Rectal smooth muscle tissue (tissue), 1 donor: Measurements from ENCODE around the gene PUS1.
"Not testable (repeated sequence)": the region's sequence is repeated elsewhere in the genome, so short reads cannot be mapped to it uniquely, and the experiment has no call there.

Experiments
- H3K27ac ChIP-seq: one replicate; pipeline ENCODE4 v1.7.0; 2013; ENCODE audit warnings: low read depth, low read length, inconsistent platforms
- H3K27me3 ChIP-seq: one replicate; pipeline ENCODE4 v1.7.0; 2013; ENCODE audit warnings: low read length; ENCODE audit not compliant: control insufficient read depth, insufficient read depth
- H3K36me3 ChIP-seq: one replicate; pipeline ENCODE4 v1.7.0; 2013; ENCODE audit warnings: low read length; ENCODE audit not compliant: control insufficient read depth, insufficient read depth
- H3K4me1 ChIP-seq: one replicate; pipeline ENCODE4 v1.7.0; 2013; ENCODE audit warnings: low read length; ENCODE audit not compliant: control insufficient read depth, insufficient read depth
- H3K4me3 ChIP-seq: one replicate; pipeline ENCODE4 v1.7.0; 2013; ENCODE audit warnings: low read length
- H3K9ac ChIP-seq: one replicate; pipeline ENCODE4 v1.7.0; 2013; ENCODE audit warnings: low read length

The PUS1 gene

DNA sequence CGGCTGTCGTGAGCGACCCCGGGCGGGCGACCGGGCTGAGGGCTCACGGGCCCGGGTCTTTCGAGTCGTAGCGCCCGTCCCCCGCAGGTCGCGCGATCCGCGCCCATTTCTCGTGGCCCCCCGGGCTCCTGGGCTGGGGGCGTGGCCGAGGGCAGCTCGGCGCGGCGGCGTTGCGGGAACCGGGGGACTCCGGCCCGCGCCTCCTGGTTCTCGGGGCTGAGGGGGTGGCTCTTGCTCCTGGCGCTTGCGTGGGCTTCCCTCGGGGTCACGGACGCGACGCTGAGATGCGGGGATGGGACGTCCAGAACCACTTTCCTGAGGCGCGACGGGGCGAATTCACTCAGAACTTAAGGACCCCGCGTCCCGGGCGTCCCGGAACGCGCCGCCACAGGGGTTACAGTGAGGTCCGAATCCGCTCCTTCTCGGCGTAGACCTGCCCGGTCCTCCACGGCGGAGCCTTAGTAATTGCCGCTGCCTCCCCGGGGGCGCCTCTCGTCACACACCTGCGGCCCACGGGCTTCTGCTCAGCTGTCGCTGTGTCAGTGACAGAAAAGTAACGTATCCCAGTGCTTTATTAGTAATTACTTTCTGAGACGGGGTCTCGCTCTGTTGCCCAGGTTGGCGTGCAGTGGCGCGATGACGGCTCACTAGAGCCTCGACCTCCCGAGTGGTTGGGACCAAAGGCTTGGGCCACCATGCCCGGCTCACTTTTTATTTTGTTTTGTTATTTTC is 21.3 kb downstream of the PUS1 start:
- Histone ChIP-seq H3K27ac (peak overlapping the region; percentile 79), H3K27me3 (no peaks in the 10 kb centered on the region), H3K4me3 (peak overlapping the region; percentile 93), H3K9ac (peak overlapping the region; percentile 83), H3K4me1 (no peaks in the 10 kb centered on the region), H3K36me3 (no peaks in the 10 kb centered on the region)

DNA sequence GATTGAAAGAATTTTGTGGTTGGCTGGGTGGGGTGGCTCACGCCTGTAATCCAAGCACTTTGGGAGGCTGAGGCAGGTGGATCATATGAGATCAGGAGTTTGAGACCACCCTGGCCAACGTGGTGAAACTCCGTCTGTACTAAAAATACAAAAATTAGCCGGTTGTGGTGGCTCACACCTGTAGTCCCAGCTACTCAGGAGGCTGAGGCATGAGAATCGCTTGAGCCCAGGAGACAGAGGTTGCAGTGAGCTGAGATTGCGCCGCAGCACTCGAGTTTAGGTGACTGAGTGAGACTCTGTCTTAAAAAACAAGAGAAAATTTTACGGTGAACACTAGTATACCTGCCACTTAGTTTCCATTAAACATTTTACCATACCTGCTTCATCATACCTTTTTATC is 24.7 kb downstream of the PUS1 start:
- not testable (repeated sequence) for H3K9ac ChIP-seq, H3K4me3 ChIP-seq, H3K4me1 ChIP-seq, H3K27me3 ChIP-seq, H3K36me3 ChIP-seq, H3K27ac ChIP-seq

DNA sequence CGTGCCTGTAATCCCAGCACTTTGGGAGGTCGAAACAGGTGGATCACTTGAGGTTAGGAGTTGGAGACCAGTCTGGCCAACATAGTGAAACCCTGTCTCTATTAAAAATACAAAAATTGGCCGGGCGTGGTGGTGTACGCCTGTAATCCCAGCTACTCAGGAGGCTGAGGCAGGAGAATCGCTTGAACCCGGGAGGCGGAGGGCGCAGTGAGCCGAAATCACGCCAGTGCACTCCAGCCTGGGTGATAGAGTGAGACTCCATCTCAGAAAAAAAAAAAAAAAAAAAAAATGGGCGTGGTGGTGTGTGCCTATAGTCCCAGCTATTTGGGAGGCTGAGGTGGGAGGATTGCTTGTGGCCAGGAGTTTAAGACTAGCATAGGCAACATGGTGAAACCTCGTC is 25.4 kb downstream of the PUS1 start:
- H3K36me3 ChIP-seq, H3K9ac ChIP-seq, H3K4me3 ChIP-seq, H3K4me1 ChIP-seq, H3K27ac ChIP-seq, H3K27me3 ChIP-seq: not testable (repeated sequence)

DNA sequence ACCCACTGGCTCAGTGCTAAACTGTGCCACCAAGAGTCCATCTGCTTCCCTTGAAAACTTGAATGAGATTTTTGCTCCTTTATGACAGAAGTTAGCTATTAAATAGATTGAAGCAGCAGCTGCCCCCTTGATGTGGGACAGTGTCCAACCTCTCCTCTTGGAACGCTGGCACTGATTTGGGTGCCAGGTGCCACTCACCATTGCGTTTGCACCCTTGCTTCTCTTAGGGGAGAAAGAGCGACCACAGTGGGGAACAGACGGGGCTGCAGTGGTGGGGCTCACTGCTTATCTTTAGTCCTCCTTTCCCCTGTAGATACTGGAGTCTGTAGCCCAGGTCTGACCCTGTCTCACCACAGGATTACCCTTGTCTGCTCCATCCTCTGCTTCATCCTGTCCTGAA is 30.0 kb downstream of the PUS1 start:
- Histone ChIP-seq H3K9ac (no peak overlapping the region), H3K4me3 (no peak overlapping the region), H3K27me3 (no peaks in the 10 kb centered on the region), H3K36me3 (peaks cover 6% of the 10 kb centered on the region), H3K4me1 (peaks cover 2% of the 10 kb centered on the region), H3K27ac (no peak overlapping the region)

DNA sequence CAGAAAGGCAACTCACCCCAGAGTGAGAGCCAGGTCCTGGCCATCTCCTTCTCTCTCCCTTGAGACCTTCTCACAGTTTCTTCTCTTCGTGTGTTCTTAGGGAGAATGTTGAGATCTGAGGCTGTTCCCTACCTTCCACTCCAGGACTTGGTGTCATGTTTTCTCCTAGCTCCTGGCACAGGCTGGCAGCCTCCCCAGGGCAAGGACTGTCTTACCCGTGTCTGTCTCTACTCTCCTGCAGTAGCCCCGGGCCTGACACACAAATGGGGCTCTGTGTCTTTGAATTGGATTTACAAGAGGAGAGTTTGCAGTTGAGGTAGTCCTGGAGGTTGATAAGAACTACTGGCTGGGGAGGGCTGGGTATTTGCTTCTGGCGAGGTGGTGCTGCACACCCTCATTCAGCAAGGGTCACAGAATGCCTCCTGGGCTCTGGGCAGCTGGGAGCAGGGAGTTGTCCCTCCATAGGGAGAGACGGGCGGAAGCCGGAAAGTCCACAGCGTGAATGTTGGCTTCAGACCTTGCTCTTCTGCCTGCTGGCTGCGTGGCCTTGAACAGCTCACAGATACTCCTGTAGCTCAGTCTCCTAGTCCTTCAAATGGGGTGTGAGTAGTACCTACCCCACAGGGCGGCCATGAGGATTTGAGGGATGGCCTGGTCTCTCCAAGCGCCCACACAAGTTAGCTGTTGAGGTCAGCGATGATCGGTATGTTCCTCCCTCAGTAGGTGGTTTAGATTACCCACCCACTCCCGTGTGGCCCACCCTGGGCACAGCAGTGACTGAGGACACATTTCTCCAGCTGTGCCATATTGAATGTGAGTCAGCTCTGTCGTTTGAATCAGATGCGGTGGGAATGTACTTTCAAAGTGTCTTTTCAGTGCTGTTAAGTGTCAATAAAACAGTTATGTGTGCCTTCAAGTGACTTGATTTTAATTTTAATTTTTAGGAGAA is 30.8 kb downstream of the PUS1 start:
- H3K27me3 ChIP-seq, result no peaks in the 10 kb centered on the region
- H3K4me3 ChIP-seq, result no peak overlapping the region
- H3K4me1 ChIP-seq, result peaks cover 2% of the 10 kb centered on the region
- no peak overlapping the region for H3K27ac ChIP-seq
- H3K9ac ChIP-seq, result no peak overlapping the region
- peaks cover 6% of the 10 kb centered on the region for H3K36me3 ChIP-seq

DNA sequence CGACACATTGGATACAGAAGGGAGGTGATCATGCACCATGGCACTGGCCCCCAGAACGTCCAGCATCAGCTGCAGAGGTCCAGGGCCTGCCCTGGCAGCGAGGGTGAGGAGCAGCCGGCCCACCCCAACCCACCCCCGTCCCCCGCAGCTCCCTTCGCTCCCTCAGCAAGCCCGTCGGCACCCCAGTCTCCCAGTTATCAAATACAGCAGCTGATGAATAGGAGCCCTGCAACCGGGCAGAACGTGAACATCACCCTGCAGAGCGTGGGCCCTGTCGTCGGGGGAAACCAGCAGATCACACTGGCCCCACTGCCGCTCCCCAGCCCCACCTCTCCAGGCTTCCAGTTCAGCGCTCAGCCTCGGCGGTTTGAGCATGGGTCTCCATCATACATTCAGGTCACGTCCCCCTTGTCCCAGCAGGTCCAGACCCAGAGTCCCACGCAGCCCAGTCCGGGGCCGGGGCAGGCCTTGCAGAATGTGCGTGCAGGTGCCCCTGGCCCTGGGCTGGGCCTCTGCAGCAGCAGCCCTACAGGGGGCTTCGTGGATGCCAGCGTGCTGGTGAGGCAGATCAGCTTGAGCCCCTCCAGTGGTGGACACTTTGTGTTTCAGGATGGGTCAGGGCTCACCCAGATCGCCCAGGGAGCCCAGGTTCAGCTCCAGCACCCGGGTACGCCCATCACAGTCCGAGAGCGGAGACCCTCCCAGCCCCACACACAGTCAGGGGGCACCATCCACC is 31.7 kb downstream of the PUS1 start:
- H3K27me3 ChIP-seq, H3K36me3 ChIP-seq, H3K9ac ChIP-seq, H3K4me1 ChIP-seq, H3K27ac ChIP-seq, H3K4me3 ChIP-seq: not testable (repeated sequence)

DNA sequence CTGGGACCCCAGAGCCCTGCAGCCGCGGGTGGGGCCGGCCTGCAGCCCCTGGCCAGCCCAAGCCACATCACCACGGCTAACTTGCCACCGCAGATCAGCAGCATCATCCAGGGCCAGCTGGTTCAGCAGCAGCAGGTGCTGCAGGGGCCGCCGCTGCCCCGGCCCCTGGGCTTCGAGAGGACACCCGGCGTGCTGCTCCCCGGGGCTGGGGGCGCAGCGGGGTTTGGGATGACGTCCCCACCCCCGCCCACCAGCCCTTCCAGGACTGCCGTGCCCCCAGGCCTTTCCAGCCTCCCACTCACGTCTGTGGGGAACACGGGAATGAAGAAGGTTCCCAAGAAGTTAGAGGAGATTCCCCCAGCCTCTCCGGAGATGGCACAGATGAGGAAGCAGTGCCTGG is 32.3 kb downstream of the PUS1 start:
- H3K9ac ChIP-seq, H3K27ac ChIP-seq, H3K4me1 ChIP-seq, H3K27me3 ChIP-seq, H3K4me3 ChIP-seq, H3K36me3 ChIP-seq: not testable (repeated sequence)

DNA sequence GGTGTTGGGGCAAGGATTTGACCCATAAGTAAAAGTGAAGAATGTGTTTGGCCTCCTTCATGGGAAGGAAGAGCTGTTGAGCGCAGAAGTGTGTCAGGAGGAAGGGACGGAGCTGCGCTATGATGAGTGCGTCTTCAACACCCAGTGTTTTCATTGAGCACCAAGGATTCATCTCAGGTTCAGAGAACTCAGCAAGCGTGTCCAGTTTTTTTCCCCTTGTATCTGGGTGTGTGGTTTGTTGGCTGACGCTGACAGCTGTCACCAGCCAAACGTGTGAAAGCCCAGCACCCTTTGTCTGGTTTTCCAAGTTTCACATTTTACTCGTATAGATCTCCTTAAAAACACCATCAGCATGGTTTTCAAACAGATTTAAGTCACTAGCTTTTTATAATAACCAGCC is 33.0 kb downstream of the PUS1 start:
- Histone ChIP-seq H3K4me1 (peaks cover 5% of the 10 kb centered on the region), H3K27ac (no peak overlapping the region)

DNA sequence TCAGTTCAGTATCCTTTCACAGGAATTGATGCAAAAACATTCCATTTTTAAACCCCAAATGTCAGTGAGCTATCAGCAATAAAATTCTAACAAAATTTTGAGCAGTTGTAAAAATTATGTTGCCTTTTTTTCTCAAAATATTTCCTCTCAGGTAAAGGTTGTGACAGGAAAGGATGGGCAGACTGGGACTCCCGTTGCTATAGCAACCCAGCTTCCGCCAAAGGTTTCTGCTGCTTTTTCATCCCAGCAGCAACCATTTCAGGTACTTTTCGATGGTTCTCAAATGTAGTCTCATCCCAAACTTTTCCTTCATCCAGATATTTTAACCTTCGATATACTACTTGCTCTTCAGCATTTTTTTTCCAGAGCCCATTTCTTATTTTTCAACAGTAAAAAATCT is 34.3 kb downstream of the PUS1 start:
- Histone ChIP-seq H3K36me3 (peaks cover 6% of the 10 kb centered on the region), H3K4me1 (peaks cover 5% of the 10 kb centered on the region), H3K9ac (no peak overlapping the region), H3K27ac (no peak overlapping the region), H3K27me3 (no peaks in the 10 kb centered on the region), H3K4me3 (no peak overlapping the region)

More for the DNA sequence above, 33.0 kb downstream of the PUS1 start:
- H3K27me3 ChIP-seq, result no peaks in the 10 kb centered on the region
- H3K36me3 ChIP-seq, result peaks cover 6% of the 10 kb centered on the region
- H3K9ac ChIP-seq, result no peak overlapping the region
- H3K4me3 ChIP-seq, result no peak overlapping the region

DNA sequence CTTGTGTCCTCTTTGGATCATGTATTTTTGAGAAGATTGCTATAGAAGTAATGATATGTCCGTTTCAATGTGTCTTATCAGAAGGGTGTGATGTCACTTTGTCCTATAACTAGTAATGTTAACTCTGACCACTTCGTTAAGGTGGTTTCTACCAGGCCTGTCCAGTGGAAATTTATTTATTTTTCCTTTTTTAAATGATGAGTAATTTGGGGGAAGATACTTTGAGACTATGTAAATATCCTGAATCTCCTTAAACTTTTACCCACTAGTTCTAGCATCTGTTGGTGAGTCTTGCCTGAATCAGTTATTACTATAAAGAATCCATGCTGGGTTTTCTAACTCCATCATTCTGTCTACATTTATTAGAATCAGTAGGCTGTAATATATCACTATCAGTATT is 36.0 kb downstream of the PUS1 start:
- Histone ChIP-seq H3K27me3 (no peaks in the 10 kb centered on the region), H3K36me3 (peaks cover 3% of the 10 kb centered on the region), H3K9ac (no peak overlapping the region), H3K27ac (no peak overlapping the region), H3K4me3 (no peak overlapping the region), H3K4me1 (peaks cover 5% of the 10 kb centered on the region)

DNA sequence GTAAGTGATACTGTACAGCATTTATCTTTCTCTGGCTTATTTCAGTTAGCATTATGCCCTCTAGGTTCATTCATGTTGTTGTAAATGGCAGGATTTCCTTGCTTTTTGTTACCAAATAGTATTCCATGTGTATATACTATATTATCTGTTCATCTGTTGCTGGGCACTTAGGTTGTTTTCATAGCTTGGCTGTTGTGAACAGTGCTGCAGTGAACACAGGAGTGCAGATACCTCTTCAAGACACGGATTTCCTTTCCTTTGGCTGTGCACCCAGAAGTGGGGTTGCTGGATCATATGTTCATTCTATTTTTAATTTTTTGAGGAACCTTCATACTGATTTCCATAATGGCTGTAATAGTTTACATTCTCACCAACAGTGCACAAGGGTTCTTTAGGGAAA is 42.1 kb downstream of the PUS1 start:
- H3K36me3 ChIP-seq, result no peaks in the 10 kb centered on the region
- no peak overlapping the region for H3K4me3 ChIP-seq
- no peaks in the 10 kb centered on the region for H3K27me3 ChIP-seq
- no peak overlapping the region for H3K27ac ChIP-seq
- no peak overlapping the region for H3K9ac ChIP-seq
- no peaks in the 10 kb centered on the region for H3K4me1 ChIP-seq

DNA sequence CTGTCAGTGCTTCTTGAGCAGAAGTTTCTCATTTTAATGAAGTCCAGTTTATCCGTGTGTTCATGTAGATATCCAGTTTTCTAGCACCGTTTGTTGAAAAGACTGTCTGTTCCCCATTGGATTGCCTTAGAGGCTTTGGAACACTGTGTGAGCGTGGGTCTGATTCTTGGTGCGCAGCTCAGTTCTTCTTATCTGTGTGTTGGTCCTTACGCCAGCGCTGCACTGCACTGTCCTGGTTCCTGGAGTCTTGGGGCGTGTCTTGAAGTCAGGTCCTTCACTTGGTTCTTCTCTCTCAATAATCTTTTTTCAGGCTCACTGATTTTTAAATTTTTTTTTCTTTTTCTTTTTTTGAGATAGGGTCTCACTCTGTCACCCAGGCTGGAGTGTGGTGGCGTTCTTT is 46.2 kb downstream of the PUS1 start:
- no peaks in the 10 kb centered on the region for H3K27me3 ChIP-seq
- H3K4me3 ChIP-seq, result no peak overlapping the region
- no peak overlapping the region for H3K9ac ChIP-seq
- no peaks in the 10 kb centered on the region for H3K4me1 ChIP-seq
- peaks cover 2% of the 10 kb centered on the region for H3K36me3 ChIP-seq
- H3K27ac ChIP-seq, result no peak overlapping the region
